ENCODE results near the gene ADAMTSL3.

GRCh38 chr15:83854950-83855707 is 201.2 kb downstream of the ADAMTSL3 start:
- no peak for TF ChIP-seq BHLHE40 (IDR thresholded peaks at IDR 0.05; ENCODE audit: low read depth, low read length)
- TF ChIP-seq SMC3 (IDR thresholded peaks at IDR 0.05; ENCODE audit: low read depth, low read length), result no peak
- no peak for TF ChIP-seq CTCF (conservative IDR thresholded peaks at IDR 0.05; ENCODE audit: low read depth, low read length)
- no peak for TF ChIP-seq POLR2A (IDR thresholded peaks at IDR 0.05; ENCODE audit: low read depth, low read length)
- TF ChIP-seq CEBPB (IDR thresholded peaks at IDR 0.05; ENCODE audit: low read depth, low read length), result no peak
- TF ChIP-seq RFX5 (IDR thresholded peaks at IDR 0.05; ENCODE audit: low read depth, low read length), result no peak
- no peak for TF ChIP-seq USF2 (IDR thresholded peaks at IDR 0.05; ENCODE audit: low read depth, low read length)
- TF ChIP-seq FOS (IDR thresholded peaks at IDR 0.05; ENCODE audit: low read depth, low read length), result no peak
